ENCODE data around the gene PROCA1.
"Not testable (repeated sequence)": the region's sequence is repeated elsewhere in the genome, so short reads cannot be mapped to it uniquely, and the experiment has no call there.

PROCA1 gene

GRCh38 chr17:28741358-28742349 is 30.0 kb upstream of the PROCA1 start:
- peaks cover 12% of the 10 kb centered on the region for H3K36me3 ChIP-seq (ENCODE audit: insufficient read depth, low read length)
- H3K9me3 ChIP-seq (replicated peaks; ENCODE audit: low read length): peaks cover 5% of the 10 kb centered on the region
- peaks cover 26% of the 10 kb centered on the region for H3K4me1 ChIP-seq (ENCODE audit: control insufficient read depth, insufficient read depth, low read length)
- H3K27me3 ChIP-seq (ENCODE audit: control insufficient read depth, insufficient read depth, low read length): no peaks in the 10 kb centered on the region
- no peak overlapping the region for H3K9ac ChIP-seq (ENCODE audit: low read depth, low read length)
- no peak overlapping the region for H3K4me2 ChIP-seq (ENCODE audit: low read length)
- H3K4me3 ChIP-seq (ENCODE audit: low read length): no peak overlapping the region

- peaks cover 6% of the 10 kb centered on the region for H3K36me3 ChIP-seq (ENCODE audit: insufficient read depth, low read length)
Measured at GRCh38 chr17:28740406-28741357, 29.0 kb upstream of the PROCA1 start.

GRCh38 chr17:28738680-28739384 is 27.1 kb upstream of the PROCA1 start:
- H3K9ac ChIP-seq (ENCODE audit: low read depth, low read length): no peak overlapping the region
- peaks cover 19% of the 10 kb centered on the region for H3K4me1 ChIP-seq (ENCODE audit: control insufficient read depth, insufficient read depth, low read length)
- H3K4me3 ChIP-seq (ENCODE audit: low read length): no peak overlapping the region

More at GRCh38 chr17:28740406-28741357, 29.0 kb upstream of the PROCA1 start:
- Histone ChIP-seq H3K4me3 (ENCODE audit: low read length) (no peak overlapping the region), H3K4me1 (ENCODE audit: control insufficient read depth, insufficient read depth, low read length) (peaks cover 16% of the 10 kb centered on the region), H3K4me2 (ENCODE audit: low read length) (no peak overlapping the region), H3K27me3 (ENCODE audit: control insufficient read depth, insufficient read depth, low read length) (no peaks in the 10 kb centered on the region), H3K9ac (ENCODE audit: low read depth, low read length) (no peak overlapping the region), H3K9me3 (replicated peaks; ENCODE audit: low read length) (peaks cover 5% of the 10 kb centered on the region)

GRCh38 chr17:28737770-28738679 is 26.3 kb upstream of the PROCA1 start:
- Histone ChIP-seq H3K4me2 (ENCODE audit: low read length) (no peak overlapping the region), H3K36me3 (ENCODE audit: insufficient read depth, low read length) (no peaks in the 10 kb centered on the region), H3K4me3 (ENCODE audit: low read length) (no peak overlapping the region), H3K9ac (ENCODE audit: low read depth, low read length) (no peak overlapping the region), H3K4me1 (ENCODE audit: control insufficient read depth, insufficient read depth, low read length) (peaks cover 13% of the 10 kb centered on the region), H3K27me3 (ENCODE audit: control insufficient read depth, insufficient read depth, low read length) (no peaks in the 10 kb centered on the region), H3K9me3 (replicated peaks; ENCODE audit: low read length) (peaks cover 5% of the 10 kb centered on the region)

More at GRCh38 chr17:28738680-28739384, 27.1 kb upstream of the PROCA1 start:
- Histone ChIP-seq H3K4me2 (ENCODE audit: low read length) (no peak overlapping the region), H3K36me3 (ENCODE audit: insufficient read depth, low read length) (no peaks in the 10 kb centered on the region), H3K9me3 (replicated peaks; ENCODE audit: low read length) (peaks cover 5% of the 10 kb centered on the region), H3K27me3 (ENCODE audit: control insufficient read depth, insufficient read depth, low read length) (no peaks in the 10 kb centered on the region)

- H3K36me3 ChIP-seq (ENCODE audit: insufficient read depth, low read length): no peaks in the 10 kb centered on the region
- H3K9me3 ChIP-seq (replicated peaks; ENCODE audit: low read length): peaks cover 5% of the 10 kb centered on the region
- no peak overlapping the region for H3K9ac ChIP-seq (ENCODE audit: low read depth, low read length)
- no peaks in the 10 kb centered on the region for H3K27me3 ChIP-seq (ENCODE audit: control insufficient read depth, insufficient read depth, low read length)
- no peak overlapping the region for H3K4me2 ChIP-seq (ENCODE audit: low read length)
- H3K4me1 ChIP-seq (ENCODE audit: control insufficient read depth, insufficient read depth, low read length): peaks cover 6% of the 10 kb centered on the region
- H3K4me3 ChIP-seq (ENCODE audit: low read length): no peak overlapping the region
Measured at GRCh38 chr17:28737316-28737715, 25.6 kb upstream of the PROCA1 start.

GRCh38 chr17:28735913-28736769 is 24.5 kb upstream of the PROCA1 start:
- not testable (repeated sequence) for H3K9me3 ChIP-seq (replicated peaks; ENCODE audit: low read length); H3K4me3 ChIP-seq (ENCODE audit: low read length); H3K4me1 ChIP-seq (ENCODE audit: control insufficient read depth, insufficient read depth, low read length); H3K36me3 ChIP-seq (ENCODE audit: insufficient read depth, low read length); H3K4me2 ChIP-seq (ENCODE audit: low read length); H3K9ac ChIP-seq (ENCODE audit: low read depth, low read length); H3K27me3 ChIP-seq (ENCODE audit: control insufficient read depth, insufficient read depth, low read length)

- H3K4me3 ChIP-seq (ENCODE audit: low read length): no peak overlapping the region
- no peaks in the 10 kb centered on the region for H3K27me3 ChIP-seq (ENCODE audit: control insufficient read depth, insufficient read depth, low read length)
- H3K9me3 ChIP-seq (replicated peaks; ENCODE audit: low read length): peaks cover 1% of the 10 kb centered on the region
- no peak overlapping the region for H3K4me2 ChIP-seq (ENCODE audit: low read length)
- no peak overlapping the region for H3K9ac ChIP-seq (ENCODE audit: low read depth, low read length)
- peaks cover 6% of the 10 kb centered on the region for H3K4me1 ChIP-seq (ENCODE audit: control insufficient read depth, insufficient read depth, low read length)
- H3K36me3 ChIP-seq (ENCODE audit: insufficient read depth, low read length): no peaks in the 10 kb centered on the region
Measured at GRCh38 chr17:28735242-28735722, 23.6 kb upstream of the PROCA1 start.

- H3K4me1 ChIP-seq (ENCODE audit: control insufficient read depth, insufficient read depth, low read length): peaks cover 6% of the 10 kb centered on the region
- H3K9me3 ChIP-seq (replicated peaks; ENCODE audit: low read length): no peaks in the 10 kb centered on the region
- H3K4me3 ChIP-seq (ENCODE audit: low read length): no peak overlapping the region
- H3K9ac ChIP-seq (ENCODE audit: low read depth, low read length): no peak overlapping the region
- H3K27me3 ChIP-seq (ENCODE audit: control insufficient read depth, insufficient read depth, low read length): no peaks in the 10 kb centered on the region
- H3K36me3 ChIP-seq (ENCODE audit: insufficient read depth, low read length): no peaks in the 10 kb centered on the region
- no peak overlapping the region for H3K4me2 ChIP-seq (ENCODE audit: low read length)
Measured at GRCh38 chr17:28734712-28735241, 23.1 kb upstream of the PROCA1 start.

- peaks cover 10% of the 10 kb centered on the region for H3K4me1 ChIP-seq (ENCODE audit: control insufficient read depth, insufficient read depth, low read length)
- no peak overlapping the region for H3K4me2 ChIP-seq (ENCODE audit: low read length)
- no peaks in the 10 kb centered on the region for H3K9me3 ChIP-seq (replicated peaks; ENCODE audit: low read length)
Measured at GRCh38 chr17:28733346-28733745, 21.7 kb upstream of the PROCA1 start.

More at GRCh38 chr17:28733346-28733745, 21.7 kb upstream of the PROCA1 start:
- H3K4me3 ChIP-seq (ENCODE audit: low read length): no peak overlapping the region
- no peaks in the 10 kb centered on the region for H3K27me3 ChIP-seq (ENCODE audit: control insufficient read depth, insufficient read depth, low read length)
- H3K36me3 ChIP-seq (ENCODE audit: insufficient read depth, low read length): no peaks in the 10 kb centered on the region
- no peak overlapping the region for H3K9ac ChIP-seq (ENCODE audit: low read depth, low read length)
